Breast epithelium (tissue), 3 donors: ENCODE results near the gene HMCES.
"Not testable (repeated sequence)": the region's sequence is repeated elsewhere in the genome, so short reads cannot be mapped to it uniquely, and the experiment has no call there.

Source experiments
- CTCF ChIP-seq, 3 donors: fragments of 450-650 bp; IDR thresholded peaks; one replicate each; pipeline ENCODE4 v1.5.1; 2016 to 2017; ENCODE audit warnings: antibody characterized with exemption in 3 of 3, mild to moderate bottlenecking in 3 of 3, moderate library complexity in 3 of 3
- POLR2A ChIP-seq: fragments of 450-650 bp; IDR thresholded peaks from one replicate; pipeline ENCODE4 v1.6.1; 2016; ENCODE audit warnings: antibody characterized with exemption, mild to moderate bottlenecking, moderate library complexity

GRCh38 chr3:129349169-129349568, 70.5 kb downstream of the HMCES start:
- TF ChIP-seq CTCF (IDR thresholded peaks at IDR 0.05); POLR2A: not testable (repeated sequence)
